Measurements from ENCODE around the gene CLMN.

- TF ChIP-seq POLR2AphosphoS5 (IDR thresholded peaks at IDR 0.05; ENCODE audit: low read depth, low read length): no peak
- TF ChIP-seq POLR2A (IDR thresholded peaks at IDR 0.05; ENCODE audit: low read depth, low read length): no peak
Measured at GRCh38 chr14:95244587-95244986, 75.1 kb downstream of the CLMN start.

Measured in GM12891 (cell line).